ENCODE results near the gene CRIP3. TPM values are rescaled to one million over a fixed set of nuclear protein-coding genes. Genes with fewer than 3 reads are reported as not detected.

Gene CRIP3
- total and polyA plus RNA-seq, 2 of the 13 experiments (the other 11 are each of a cell fraction or from before 2014, with no cell fraction given) = 6.3 to 9.3 TPM

DNA sequence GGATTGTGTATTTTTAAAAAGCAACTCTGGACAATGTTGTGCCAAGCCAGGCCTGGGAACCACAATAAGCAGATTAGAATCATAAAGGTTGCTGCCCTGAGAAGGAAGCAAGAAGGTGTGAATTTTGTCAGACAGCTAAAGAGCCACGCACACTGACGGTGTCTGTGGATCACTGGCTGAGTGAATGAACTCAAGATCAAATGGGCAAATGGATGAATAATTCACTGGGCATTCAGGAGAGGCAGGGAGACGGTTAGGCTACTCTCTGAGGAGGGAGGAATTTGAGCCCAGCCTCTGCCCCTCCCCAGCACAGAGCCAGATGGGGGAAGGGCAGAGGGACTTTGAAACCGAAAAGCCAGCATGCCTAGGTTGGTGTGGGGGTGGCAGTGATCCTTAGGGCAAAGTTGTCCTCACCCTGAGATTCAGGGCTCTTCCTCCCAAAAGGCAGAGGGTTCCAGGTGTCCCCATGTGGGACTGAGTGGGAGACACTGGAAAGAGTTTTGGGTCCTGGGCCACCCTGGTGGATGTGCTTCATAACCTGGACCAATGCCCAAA lies 30.0 kb downstream of the CRIP3 start (continued):
- TF ChIP-seq, protein P1, sequence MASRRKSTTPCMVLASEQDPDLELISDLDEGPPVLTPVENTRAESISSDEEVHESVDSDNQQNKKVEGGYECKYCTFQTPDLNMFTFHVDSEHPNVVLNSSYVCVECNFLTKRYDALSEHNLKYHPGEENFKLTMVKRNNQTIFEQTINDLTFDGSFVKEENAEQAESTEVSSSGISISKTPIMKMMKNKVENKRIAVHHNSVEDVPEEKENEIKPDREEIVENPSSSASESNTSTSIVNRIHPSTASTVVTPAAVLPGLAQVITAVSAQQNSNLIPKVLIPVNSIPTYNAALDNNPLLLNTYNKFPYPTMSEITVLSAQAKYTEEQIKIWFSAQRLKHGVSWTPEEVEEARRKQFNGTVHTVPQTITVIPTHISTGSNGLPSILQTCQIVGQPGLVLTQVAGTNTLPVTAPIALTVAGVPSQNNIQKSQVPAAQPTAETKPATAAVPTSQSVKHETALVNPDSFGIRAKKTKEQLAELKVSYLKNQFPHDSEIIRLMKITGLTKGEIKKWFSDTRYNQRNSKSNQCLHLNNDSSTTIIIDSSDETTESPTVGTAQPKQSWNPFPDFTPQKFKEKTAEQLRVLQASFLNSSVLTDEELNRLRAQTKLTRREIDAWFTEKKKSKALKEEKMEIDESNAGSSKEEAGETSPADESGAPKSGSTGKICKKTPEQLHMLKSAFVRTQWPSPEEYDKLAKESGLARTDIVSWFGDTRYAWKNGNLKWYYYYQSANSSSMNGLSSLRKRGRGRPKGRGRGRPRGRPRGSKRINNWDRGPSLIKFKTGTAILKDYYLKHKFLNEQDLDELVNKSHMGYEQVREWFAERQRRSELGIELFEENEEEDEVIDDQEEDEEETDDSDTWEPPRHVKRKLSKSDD (CRISPR knock-in tag; IDR thresholded peaks at IDR 0.05; ENCODE audit: low read depth) = no peak
- TF ChIP-seq MEIS2 (CRISPR knock-in tag; IDR thresholded peaks at IDR 0.05) = no peak
- peak; percentile 23; the same call in 1 of the 2 replicates for TF ChIP-seq STAG1 (CRISPR knock-in tag; IDR thresholded peaks at IDR 0.05)
- TF ChIP-seq, protein P2, sequence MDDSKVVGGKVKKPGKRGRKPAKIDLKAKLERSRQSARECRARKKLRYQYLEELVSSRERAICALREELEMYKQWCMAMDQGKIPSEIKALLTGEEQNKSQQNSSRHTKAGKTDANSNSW (CRISPR knock-in tag; IDR thresholded peaks at IDR 0.05; ENCODE audit: borderline replicate concordance) = no peak
- TF ChIP-seq, protein P3, sequence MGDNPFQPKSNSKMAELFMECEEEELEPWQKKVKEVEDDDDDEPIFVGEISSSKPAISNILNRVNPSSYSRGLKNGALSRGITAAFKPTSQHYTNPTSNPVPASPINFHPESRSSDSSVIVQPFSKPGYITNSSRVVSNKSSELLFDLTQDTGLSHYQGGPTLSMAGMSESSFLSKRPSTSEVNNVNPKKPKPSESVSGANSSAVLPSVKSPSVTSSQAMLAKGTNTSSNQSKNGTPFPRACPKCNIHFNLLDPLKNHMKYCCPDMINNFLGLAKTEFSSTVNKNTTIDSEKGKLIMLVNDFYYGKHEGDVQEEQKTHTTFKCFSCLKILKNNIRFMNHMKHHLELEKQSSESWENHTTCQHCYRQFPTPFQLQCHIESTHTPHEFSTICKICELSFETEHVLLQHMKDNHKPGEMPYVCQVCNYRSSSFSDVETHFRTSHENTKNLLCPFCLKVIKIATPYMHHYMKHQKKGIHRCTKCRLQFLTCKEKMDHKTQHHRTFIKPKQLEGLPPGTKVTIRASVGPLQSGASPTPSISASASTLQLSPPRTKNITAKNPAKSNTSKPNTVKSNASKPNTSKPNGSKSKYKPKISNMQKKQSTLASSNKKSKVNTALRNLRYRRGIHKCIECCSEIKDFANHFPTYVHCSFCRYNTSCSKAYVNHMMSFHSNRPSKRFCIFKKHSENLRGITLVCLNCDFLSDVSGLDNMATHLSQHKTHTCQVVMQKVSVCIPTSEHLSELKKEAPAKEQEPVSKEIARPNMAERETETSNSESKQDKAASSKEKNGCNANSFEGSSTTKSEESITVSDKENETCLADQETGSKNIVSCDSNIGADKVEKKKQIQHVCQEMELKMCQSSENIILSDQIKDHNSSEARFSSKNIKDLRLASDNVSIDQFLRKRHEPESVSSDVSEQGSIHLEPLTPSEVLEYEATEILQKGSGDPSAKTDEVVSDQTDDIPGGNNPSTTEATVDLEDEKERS (CRISPR knock-in tag; IDR thresholded peaks at IDR 0.05) = no peak; the same call in 1 of the 2 replicates
- TF ChIP-seq RNF2 (conservative IDR thresholded peaks at IDR 0.05; ENCODE audit: low read depth) = no peak
- TF ChIP-seq ATF7 (IDR thresholded peaks at IDR 0.05) = no peak
- no peak for TF ChIP-seq ATF7 (CRISPR knock-in tag; IDR thresholded peaks at IDR 0.05)
- peak; percentile 37; the same call in 1 of the 2 replicates for TF ChIP-seq FOXK1 (CRISPR knock-in tag; IDR thresholded peaks at IDR 0.05; ENCODE audit: borderline replicate concordance, low read depth)
- no peak for TF ChIP-seq ATRX (CRISPR knock-in tag; IDR thresholded peaks at IDR 0.05; ENCODE audit: borderline replicate concordance)
- TF ChIP-seq SALL1 (CRISPR knock-in tag; IDR thresholded peaks at IDR 0.05) = peak; percentile 88
- no peak for TF ChIP-seq THYN1 (CRISPR knock-in tag; IDR thresholded peaks at IDR 0.05; ENCODE audit: borderline replicate concordance, low read depth)
- no peak for TF ChIP-seq EHMT2 (IDR thresholded peaks at IDR 0.05; ENCODE audit: borderline replicate concordance, low read depth, low read length)
- TF ChIP-seq ZSCAN31 (CRISPR knock-in tag; IDR thresholded peaks at IDR 0.05; ENCODE audit: low read depth) = no peak
- TF ChIP-seq, protein P4, sequence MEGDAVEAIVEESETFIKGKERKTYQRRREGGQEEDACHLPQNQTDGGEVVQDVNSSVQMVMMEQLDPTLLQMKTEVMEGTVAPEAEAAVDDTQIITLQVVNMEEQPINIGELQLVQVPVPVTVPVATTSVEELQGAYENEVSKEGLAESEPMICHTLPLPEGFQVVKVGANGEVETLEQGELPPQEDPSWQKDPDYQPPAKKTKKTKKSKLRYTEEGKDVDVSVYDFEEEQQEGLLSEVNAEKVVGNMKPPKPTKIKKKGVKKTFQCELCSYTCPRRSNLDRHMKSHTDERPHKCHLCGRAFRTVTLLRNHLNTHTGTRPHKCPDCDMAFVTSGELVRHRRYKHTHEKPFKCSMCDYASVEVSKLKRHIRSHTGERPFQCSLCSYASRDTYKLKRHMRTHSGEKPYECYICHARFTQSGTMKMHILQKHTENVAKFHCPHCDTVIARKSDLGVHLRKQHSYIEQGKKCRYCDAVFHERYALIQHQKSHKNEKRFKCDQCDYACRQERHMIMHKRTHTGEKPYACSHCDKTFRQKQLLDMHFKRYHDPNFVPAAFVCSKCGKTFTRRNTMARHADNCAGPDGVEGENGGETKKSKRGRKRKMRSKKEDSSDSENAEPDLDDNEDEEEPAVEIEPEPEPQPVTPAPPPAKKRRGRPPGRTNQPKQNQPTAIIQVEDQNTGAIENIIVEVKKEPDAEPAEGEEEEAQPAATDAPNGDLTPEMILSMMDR (CRISPR knock-in tag; IDR thresholded peaks at IDR 0.05) = 0 out of 2 replicates have a peak, but pooled peaks have one; percentile 4
- no peak for TF ChIP-seq SOX6 (IDR thresholded peaks at IDR 0.05)
- TF ChIP-seq SOX6 (CRISPR knock-in tag; IDR thresholded peaks at IDR 0.05) = no peak
- TF ChIP-seq ZNF879 (CRISPR knock-in tag; IDR thresholded peaks at IDR 0.05) = no peak
- 0 out of 2 replicates have a peak, but pooled peaks have one; percentile 24 for TF ChIP-seq ARNTL (CRISPR knock-in tag; IDR thresholded peaks at IDR 0.05)
- peak; percentile 66; the same call in 1 of the 2 replicates for TF ChIP-seq MYC (CRISPR knock-in tag; IDR thresholded peaks at IDR 0.05; ENCODE audit: borderline replicate concordance)
- no peak for TF ChIP-seq PAF1 (CRISPR knock-in tag; IDR thresholded peaks at IDR 0.05)
- no peak for TF ChIP-seq ZKSCAN1 (IDR thresholded peaks at IDR 0.05; ENCODE audit: low read length)
- peak; percentile 73 for TF ChIP-seq XRCC5 (optimal IDR thresholded peaks at IDR 0.05; ENCODE audit: low read length)
- TF ChIP-seq ZNF746 (CRISPR knock-in tag; IDR thresholded peaks at IDR 0.05) = peak; percentile 67
- TF ChIP-seq GATAD2A (CRISPR knock-in tag; IDR thresholded peaks at IDR 0.05) = peak; percentile 69; the same call in 1 of the 2 replicates
